GM19395 (cell line): ENCODE results near the gene TRIM7.

ENCODE experiments used
- ATAC-seq: cut with Tn5 transposase; IDR thresholded peaks from one replicate; pipeline ENCODE4 v1.9.1; 2021; ENCODE audit warnings: mild to moderate bottlenecking, moderate library complexity; ENCODE audit not compliant: unreplicated experiment

Gene TRIM7

DNA sequence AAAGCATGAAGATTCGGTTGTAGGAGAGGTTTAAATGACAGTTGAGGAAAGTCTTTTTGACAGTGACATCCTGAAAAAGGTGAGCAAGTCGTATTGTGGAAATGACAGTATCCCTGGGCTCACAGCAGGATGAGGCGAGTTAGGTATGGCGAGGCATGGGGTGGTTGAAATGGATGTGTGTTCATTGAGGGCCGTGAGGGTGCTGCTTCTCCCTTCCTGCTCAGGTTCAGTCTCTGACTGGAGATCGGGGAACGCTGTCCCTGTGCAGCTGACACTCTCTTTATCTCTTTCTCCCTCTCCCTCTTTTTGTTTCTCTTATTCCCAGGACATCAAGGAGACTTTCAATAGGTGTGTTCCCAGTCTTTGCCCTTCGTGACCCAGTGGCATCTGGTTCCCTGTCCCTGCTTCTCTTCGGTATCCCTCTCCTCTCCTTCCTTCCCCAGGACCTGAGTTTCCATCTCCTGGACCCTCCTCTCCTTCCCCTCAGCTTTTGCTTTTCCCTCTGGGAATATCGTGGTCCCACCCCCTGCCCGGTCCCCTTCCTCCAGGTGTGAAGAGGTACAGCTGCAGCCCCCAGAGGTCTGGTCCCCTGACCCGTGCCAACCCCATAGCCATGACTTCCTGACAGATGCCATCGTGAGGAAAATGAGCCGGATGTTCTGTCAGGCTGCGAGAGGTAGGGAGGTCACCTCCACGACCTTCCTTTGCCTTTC is 28.2 kb upstream of the TRIM7 start:
- ATAC-seq: no peak

DNA sequence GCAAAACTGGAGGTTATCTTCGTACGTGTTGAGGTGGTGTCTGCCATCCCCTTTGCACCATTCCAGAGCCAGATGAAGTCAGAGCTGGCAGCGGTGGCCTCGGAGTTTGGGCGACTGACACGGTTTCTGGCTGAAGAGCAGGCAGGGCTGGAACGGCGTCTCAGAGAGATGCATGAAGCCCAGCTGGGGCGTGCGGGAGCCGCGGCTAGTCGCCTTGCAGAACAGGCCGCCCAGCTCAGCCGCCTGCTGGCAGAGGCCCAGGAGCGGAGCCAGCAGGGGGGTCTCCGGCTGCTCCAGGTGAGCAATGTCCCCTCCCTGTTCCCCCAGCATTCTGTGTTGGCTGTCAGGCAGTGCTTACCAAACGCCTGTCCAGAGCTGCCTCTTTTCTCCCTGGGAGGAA is 27.6 kb upstream of the TRIM7 start:
- no peak for ATAC-seq

DNA sequence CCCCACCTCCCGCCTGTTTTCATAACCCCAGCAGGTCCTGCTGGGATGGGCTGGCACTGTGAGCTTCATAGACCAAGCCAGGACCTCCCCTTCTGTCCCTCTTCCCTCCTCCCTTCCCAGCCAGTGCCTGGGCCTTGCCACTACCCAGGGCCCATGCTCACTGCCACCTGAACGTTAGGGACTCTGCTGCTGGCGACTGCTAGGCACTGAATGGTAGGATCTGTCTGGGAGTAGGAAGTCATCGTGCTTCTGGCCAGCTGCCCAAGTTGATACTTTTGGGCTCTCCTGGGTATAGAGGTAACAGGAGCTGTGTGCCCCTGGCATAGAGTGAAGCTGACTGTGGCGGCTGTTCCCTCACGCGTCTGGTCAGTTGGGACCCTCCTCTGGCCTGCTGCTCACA is 26.4 kb upstream of the TRIM7 start:
- no peak for ATAC-seq

DNA sequence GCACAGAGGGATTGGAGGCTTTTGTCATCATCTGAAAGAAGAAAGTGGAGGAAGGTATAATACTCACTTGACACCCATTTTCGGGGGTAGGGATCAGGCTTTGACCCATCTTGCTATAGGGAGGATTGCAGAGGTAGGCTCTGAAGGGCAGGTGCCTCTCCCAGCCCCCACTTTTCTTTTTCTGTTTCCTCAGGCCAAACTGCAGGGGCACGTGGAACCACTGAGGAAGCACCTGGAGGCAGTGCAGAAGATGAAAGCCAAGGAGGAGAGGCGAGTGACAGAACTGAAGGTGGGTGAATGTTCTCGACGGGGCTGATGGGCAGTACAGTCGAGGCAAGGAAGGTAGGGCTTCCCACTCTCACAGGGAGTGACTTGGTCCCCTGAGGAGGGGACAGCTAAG is 25.6 kb upstream of the TRIM7 start:
- no peak for ATAC-seq

DNA sequence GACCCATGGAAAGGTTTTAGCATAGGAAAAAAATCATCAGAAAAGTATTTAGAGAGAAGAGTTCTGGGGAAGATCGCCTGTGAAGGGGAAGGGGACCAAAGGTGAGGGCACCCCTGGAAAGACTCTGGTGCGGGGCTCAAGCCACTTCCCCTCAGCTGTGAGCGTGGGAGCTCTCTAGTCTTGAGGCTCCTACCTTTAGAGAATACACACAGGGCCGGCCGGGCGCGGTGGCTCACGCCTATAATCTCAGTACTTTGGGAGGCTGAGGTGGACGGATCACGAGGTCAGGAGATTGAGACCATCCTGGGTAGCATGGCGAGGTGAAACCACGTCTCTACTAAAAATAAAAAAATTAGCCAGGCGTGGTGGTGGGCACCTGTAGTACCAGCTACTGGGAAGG is 25.0 kb upstream of the TRIM7 start:
- no peak for ATAC-seq

DNA sequence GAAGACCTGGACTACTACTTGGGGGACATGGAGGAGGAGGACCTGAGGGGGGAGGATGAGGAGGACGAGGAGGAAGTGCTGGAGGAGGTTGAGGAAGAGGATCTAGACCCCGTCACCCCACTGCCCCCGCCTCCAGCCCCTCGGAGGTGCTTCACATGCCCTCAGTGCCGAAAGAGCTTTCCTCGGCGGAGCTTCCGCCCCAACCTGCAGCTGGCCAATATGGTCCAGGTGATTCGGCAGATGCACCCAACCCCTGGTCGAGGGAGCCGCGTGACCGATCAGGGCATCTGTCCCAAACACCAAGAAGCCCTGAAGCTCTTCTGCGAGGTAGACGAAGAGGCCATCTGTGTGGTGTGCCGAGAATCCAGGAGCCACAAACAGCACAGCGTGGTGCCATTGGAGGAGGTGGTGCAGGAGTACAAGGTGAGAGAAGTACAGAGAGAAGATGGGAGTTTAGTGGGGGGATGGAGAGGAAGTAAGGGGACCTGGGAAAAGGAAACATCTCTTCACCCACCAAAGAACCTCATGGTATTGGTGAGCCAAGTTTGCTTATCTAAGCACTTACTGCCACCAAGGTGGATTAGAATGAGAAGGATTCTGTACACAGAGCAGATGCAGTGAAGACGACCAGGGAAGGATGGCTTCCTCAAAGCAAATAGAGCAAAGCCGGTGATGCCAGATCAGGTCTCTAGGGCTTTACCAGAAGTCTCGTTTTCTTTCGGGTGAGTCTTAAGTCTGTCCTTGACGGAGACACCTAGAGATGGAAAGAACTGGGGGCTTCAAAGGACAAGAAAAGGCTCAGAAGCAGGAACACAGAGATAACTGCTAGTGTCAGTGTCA is 19.6 kb upstream of the TRIM7 start:
- no peak for ATAC-seq

DNA sequence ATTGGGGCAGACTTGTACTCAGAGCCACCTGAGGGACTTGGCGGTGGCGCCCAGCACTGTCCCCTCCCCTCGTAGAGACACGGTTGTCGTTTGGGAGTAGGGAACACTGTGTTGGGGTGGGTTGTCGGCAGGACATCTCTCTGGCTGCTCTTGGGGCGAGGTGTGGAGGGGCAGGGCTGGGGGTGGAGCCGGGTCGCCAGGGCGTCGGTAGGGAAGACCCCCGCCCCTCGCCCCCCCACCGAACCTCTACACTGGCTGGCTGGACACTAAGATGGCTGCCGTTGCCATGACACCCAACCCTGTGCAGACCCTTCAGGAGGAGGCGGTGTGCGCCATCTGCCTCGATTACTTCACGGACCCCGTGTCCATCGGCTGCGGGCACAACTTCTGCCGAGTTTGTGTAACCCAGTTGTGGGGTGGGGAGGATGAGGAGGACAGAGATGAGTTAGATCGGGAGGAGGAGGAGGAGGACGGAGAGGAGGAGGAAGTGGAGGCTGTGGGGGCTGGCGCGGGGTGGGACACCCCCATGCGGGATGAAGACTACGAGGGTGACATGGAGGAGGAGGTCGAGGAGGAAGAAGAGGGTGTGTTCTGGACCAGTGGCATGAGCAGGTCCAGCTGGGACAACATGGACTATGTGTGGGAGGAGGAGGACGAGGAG is 18.9 kb upstream of the TRIM7 start:
- ATAC-seq: no peak

DNA sequence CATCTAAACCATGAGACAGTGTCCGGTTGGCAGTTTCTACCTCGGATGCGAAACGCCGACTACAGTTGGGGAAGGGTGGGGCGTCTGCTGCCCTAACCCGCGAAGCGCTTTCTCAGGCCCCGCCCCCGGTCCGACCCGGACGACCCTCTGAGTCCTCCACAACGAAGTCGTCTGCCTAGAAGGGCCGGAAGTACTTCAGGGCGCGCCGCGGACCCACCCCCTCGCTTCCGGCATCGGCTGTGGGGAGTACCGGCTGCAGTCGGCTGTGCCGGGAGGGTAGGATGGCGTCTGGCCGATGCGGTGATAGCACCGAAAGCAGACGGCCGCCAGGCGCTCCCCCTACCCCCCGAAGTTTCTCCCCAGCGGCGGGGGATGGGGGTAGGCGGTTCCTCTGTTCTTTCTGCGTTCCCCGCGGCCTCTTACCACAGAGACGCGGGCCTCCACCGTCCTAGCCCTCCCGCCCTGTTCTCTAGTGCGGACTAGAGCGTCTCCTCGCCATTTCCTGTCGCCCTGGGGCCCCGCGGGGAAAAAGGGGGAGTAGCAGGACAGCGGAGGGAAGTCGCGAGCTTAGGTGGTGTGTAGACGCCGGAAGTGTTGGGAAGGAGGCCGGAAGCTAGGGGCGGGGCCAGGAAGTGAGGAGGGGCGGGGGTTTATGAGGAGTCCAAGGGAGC is 18.2 kb upstream of the TRIM7 start, which contains the start of gene TRIM41:
Gene TRIM41, plus strand, starts transcription at position 224 of the 671 bp plus-strand sequence. CDS start 719 bp downstream, outside the sequence.
- ATAC-seq: peak; percentile 70

DNA sequence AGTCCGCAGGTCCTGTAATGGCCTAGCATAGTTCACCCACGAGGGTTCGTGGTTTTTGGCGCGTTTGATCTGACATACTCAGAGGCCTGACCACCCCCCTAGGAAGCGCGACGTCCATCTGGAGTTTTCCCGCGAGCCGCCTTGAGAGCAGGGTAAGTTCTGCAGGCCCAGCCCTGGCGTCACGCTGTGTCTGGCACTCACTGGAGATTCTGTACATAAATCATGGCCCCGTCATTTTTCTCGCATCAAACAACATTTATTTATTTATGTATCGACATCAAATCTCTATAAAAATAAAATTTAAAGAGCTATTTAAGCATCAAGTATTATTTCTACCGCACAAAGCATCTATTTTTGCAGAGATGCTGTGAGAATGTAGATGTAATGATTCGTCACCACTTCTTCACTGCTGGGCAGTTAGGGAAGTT is 17.6 kb upstream of the TRIM7 start:
- peak; percentile 7 for ATAC-seq

DNA sequence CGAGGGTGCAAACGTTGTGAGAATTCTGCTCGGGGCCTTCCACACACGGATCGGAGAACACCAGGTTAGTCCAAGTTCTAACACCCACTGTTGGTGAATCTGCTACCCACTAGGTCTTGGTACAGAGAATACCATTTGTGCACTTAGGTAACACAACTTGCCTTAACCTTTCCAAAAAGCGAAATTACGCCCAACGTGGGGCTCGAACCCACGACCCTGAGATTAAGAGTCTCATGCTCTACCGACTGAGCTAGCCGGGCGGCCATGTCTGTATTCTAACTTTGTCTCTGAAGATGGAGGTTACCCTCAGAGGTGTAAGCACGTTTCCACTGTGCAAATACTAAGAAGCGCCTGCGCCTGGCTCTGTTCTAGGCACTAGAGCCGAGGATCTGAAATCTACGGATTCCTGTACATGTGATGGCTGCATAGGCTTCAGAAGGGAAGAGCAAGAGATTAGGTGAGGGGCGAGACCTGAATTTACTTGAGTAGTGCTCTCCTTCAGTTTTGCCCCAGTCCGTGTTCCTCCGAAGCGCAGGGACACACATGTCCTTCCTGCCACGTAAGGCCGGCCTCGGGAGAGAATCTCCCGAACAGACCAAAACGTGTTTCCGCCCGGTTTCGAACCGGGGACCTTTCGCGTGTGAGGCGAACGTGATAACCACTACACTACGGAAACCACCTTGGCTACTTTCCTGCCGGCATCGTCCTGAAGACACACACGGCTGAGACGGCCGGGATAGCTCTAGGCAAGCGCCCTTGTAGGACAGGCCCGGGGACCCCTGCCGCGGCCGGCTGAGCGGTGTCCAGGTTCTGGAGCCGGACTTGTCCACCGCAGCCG is 17.0 kb upstream of the TRIM7 start:
- peak; percentile 37 for ATAC-seq

DNA sequence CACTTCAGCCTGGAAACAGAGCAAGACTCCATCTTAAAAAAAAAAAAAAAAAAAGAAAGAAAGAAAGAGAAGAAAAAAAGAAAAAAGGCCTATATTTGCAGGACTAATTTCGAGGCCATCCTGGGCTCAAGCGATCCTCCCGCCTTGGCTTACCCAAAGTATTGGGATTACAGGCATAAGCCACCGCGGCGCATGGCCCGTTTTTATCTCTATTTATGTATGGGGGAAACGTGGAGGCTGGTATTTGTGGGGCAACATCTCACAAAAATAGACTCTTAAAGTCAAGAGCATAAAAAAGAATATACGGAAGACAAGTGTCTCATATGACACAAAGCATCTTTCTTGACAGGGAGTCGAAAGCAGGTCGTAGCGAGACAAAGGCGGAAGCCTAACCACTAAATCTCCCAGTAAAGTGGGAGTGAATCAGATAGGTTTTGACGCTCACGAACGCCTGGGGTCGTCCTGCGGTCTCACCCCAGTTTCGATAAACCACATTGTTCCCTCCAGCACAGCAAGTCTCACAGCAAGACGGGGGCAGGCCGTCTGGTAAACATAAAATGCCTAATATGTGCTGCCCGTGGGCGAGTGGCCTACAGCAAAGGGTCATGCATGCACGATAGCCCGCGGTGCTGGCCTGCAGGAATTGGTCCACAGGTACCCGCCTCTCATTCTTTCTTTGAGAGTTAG is 16.3 kb upstream of the TRIM7 start:
- no peak for ATAC-seq

DNA sequence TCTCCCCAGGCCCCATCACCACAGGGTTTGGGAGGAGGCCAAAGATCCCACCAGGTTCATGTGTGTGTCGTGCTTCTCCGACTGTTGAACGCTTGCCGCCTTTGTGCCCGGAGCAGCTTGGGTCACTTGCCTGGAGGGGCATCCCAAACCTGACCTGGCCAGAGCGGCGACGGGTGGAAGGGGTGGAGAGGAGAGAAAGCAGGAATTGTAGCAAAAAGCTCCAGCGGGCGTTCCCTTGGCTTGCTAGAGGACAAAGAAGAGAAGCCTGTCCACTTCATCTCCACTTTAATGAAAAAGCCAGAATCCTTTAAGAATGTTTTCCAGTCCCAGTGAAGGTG is 15.2 kb upstream of the TRIM7 start:
- ATAC-seq: no peak

DNA sequence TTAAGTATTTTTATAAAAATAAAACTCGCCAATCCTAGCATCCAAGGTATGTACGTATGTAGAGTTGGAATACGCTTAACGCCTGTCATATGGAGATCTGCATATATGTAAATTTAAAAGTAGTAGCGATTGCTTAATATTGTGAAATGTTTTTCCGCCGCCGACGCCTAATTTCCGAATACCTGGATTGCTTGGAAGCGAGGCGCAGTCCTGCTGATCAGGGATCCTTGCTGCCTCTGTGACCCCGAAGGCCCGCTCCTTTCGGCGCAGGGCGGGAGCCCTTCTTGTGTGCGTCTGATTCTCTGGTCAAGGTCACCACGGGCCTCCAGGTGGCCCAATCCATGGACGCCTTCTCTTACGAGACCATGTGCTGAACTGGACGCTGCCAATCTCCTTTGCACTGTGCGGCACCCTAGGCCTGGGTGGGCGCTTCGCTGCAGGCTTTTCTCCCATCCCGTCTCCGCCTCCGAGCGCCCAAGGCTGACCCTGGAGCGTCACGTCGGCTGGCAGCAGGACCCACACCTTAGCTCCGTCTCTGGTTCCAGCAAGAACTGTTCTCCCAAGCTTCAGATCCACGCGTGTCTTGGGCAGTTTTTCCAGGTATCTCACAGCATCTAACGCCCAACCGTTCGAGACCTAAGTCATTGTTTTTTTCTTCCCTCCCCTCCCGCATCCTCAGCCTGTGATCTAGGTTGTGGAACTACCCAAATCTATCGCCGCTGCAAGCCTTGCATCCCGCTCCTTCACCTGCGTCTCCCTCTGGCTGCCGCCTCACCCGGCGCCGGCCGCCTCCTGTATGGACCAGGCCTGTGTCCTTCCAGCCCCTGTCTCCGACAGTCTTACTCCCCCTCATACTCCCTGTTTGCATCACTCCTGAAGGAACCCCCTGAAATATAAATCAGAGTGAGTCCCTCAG is 14.5 kb upstream of the TRIM7 start:
- no peak for ATAC-seq

DNA sequence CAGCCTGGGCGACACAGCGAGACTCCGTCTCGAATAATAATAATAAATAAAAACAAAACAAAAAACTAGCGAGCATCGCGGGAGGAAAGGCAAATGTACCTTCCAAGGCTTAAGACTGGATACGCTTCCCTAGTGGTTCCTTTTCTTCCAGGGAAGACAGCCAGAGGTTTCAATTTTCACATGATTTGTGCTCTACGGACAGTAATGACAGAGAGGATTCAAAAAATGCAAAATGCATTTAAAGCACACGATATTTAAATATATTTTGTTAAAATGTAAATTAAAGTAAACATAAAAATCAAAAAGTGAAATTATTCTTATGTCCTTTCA is 13.8 kb upstream of the TRIM7 start:
- ATAC-seq: no peak

DNA sequence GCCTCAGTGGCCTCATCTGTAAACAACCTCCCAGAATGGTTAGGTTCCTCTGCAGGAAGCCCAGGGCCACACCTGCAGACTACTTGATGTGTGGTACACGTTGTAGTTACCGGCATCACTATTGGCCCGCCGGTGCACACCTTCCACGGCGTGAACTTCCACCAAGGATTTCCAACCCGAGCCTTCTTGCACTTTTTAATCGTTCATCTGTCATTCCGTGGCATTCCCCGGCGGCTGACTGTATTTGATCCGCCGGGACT is 12.7 kb upstream of the TRIM7 start:
- ATAC-seq: no peak

DNA sequence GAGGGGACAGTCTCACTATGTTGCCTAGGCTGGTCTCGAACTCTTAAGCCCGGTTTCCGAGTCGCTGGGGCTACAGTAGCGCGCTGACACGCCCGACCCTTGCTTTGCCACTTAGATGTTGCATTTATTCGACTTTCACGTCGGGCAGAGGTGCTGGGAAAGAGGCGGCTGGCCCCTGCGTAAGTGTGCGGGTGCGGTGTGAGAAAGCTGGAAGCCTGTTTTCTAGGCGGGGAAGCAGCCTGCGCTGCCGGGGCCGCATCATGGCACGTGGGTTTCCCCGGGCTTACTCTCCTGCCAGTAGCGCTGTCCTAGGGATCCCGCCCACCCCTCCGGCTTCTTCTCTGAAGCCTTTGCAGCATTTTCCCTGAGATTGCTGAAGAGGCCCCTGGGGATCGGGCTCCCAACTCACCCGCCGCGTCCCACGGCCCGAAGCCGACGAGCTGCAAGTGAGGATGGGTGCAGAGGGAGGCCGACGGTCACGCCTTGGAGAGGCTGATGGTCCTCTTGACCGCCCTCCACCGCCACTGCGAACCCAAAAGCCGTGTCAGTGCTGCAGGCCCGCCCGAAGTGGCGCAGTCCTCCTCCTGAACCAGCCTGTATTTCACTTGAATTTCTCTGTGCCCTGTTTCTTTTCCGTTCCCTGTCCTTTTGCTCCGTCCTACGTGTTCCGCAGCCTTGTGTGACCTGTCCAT is 12.3 kb upstream of the TRIM7 start:
- no peak for ATAC-seq

DNA sequence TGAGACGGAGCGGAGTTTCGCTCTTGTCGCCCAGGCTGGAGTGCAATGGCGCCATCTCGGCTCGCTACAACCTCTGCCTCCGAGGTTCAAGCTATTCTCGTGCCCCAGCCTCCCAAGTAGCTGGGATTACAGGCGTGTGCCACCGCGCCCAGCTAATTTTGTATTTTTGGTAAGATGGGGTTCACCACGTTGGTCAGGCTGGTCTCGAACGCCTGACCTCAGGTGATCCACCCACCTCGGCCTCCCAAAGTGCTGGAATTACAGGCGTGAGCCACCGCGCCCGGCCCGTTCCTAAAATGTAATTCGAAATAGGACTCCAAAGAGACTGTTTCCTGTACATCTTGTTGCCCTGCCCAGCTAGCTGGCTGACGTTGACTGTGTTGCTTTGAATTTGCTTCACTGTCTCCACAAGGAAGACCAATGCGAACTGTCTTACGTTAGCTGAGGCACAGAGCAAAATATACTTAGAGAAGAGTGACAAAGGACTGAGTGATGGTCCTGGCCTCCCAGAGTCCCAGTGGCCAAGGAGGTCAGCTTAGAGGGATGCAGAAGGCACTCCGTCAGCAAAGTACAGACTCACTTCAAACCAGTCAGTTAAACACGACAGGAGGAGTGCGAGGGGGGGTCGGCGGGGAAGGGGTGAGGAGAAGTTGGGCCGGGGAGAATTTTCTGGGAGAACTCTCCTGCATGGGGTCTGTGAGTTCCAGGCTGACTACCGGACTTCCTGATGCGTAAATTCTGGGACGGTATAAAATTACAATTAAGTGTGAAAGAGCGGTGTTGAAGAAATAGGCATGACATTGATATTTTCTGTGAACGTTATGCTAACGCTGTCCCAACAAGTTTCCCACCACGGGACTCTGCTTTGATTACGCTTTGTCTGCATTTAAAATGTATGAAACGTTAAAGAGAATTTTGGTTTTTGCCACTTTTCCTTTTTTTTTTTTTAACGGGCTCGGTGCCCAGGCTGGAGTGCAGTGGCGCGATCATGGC is 11.3 kb upstream of the TRIM7 start:
- ATAC-seq: no peak
